Thoracic aorta (tissue), 2 donors: ENCODE measurements around the gene CEACAM20. TPM values are rescaled to one million over a fixed set of nuclear protein-coding genes. Genes with fewer than 3 reads are reported as not detected.

Experiments
- ATAC-seq: fragments of 150-250 bp; one replicate; pipeline ENCODE4 v1.8.0; 2017; ENCODE audit warnings: low read depth; ENCODE audit not compliant: insufficient number of reproducible peaks, low FRiP score
- DNase-seq: peaks from one replicate; pipeline ENCODE4 v3.0.0-alpha.2; 2020; ENCODE audit warnings: low spot score
- H3K27ac ChIP-seq, 2 donors: fragments of 200-600 bp; sonication (generic); 1 replicate in 1 of 2; 2 replicates in 1 of 2; pipeline ENCODE4 v1.5.1; 2016; ENCODE audit warnings: mild to moderate bottlenecking in 2 of 2, moderate library complexity in 2 of 2
- H3K27me3 ChIP-seq: fragments of 200-600 bp; sonication (generic); replicated peaks from 2 replicates; pipeline ENCODE4 v1.6.0; 2016; ENCODE audit warnings: mild to moderate bottlenecking; ENCODE audit not compliant: insufficient read depth
- H3K36me3 ChIP-seq: fragments of 200-600 bp; sonication (generic); one replicate; pipeline ENCODE4 v1.5.1; 2016
- H3K4me1 ChIP-seq, 2 donors: fragments of 200-600 bp; sonication (generic); 1 replicate in 1 of 2; 2 replicates in 1 of 2; pipeline versions ENCODE4 v1.5.1 to v1.6.0; 2016; ENCODE audit warnings: low read depth in 2 of 2, mild to moderate bottlenecking in 1 of 2; ENCODE audit not compliant: control insufficient read depth in 1 of 2
- H3K4me3 ChIP-seq: fragments of 200-600 bp; sonication (generic); 2 replicates; pipeline ENCODE4 v1.5.1; 2016; ENCODE audit warnings: mild to moderate bottlenecking
- H3K9me3 ChIP-seq: fragments of 200-600 bp; sonication (generic); 2 replicates; pipeline ENCODE4 v1.5.1; 2016
- CTCF ChIP-seq: fragments of 200-600 bp; sonication (generic); IDR thresholded peaks from one replicate; pipeline ENCODE4 v1.5.1; 2019; ENCODE audit warnings: antibody characterized with exemption
- total RNA-seq, 2 donors: library from RNA; depleted of rRNA; stranded (reverse); fragments of >200 nt; gene quantifications; one replicate each; pipeline versions ENCODE4 v1.1.0 to v1.2.3, GENCODE V29; 2016

Gene CEACAM20
- total RNA-seq, 2 donors from 2014 or later: not detected

- Histone ChIP-seq H3K9me3 (no peaks in the 10 kb centered on the region), H3K4me1 (no peaks in the 10 kb centered on the region), H3K27me3 (no peaks in the 10 kb centered on the region), H3K4me3 (no peak overlapping the region), H3K27ac (no peak overlapping the region), H3K36me3 (no peaks in the 10 kb centered on the region)
- no peak for DNase-seq
- TF ChIP-seq CTCF: no peak
- no peak for ATAC-seq
These were observed 3.3 kb upstream of the CEACAM20 start for GRCh38 chr19:44532819-44533218.

GRCh38 chr19:44530777-44531176, 1.3 kb upstream of the CEACAM20 start:
- TF ChIP-seq CTCF: no peak
- DNase-seq (no peak), ATAC-seq (no peak)
- no peaks in the 10 kb centered on the region for H3K27me3 ChIP-seq
- no peak overlapping the region for H3K27ac ChIP-seq
- H3K4me3 ChIP-seq: no peak overlapping the region
- no peaks in the 10 kb centered on the region for H3K9me3 ChIP-seq
- no peaks in the 10 kb centered on the region for H3K4me1 ChIP-seq
- H3K36me3 ChIP-seq: no peaks in the 10 kb centered on the region

GRCh38 chr19:44527554-44527953, 1.9 kb downstream of the CEACAM20 start:
- ATAC-seq: no peak
- Histone ChIP-seq H3K4me1 (no peaks in the 10 kb centered on the region), H3K27me3 (no peaks in the 10 kb centered on the region), H3K9me3 (no peaks in the 10 kb centered on the region), H3K27ac (no peak overlapping the region), H3K4me3 (no peak overlapping the region), H3K36me3 (no peaks in the 10 kb centered on the region)
- DNase-seq: no peak
- TF ChIP-seq CTCF: no peak

- Histone ChIP-seq H3K9me3 (no peaks in the 10 kb centered on the region), H3K27me3 (no peaks in the 10 kb centered on the region), H3K27ac (no peak overlapping the region), H3K4me1 (no peaks in the 10 kb centered on the region), H3K36me3 (no peaks in the 10 kb centered on the region), H3K4me3 (no peak overlapping the region)
- no peak for TF ChIP-seq CTCF
- DNase-seq (no peak), ATAC-seq (no peak)
These were observed 3.6 kb downstream of the CEACAM20 start for GRCh38 chr19:44525721-44526430.

- TF ChIP-seq CTCF: no peak
- H3K4me1 ChIP-seq: no peaks in the 10 kb centered on the region
- H3K27ac ChIP-seq: no peak overlapping the region
- no peaks in the 10 kb centered on the region for H3K36me3 ChIP-seq
- DNase-seq: no peak
- no peak overlapping the region for H3K4me3 ChIP-seq
- H3K9me3 ChIP-seq: no peaks in the 10 kb centered on the region
- no peak for ATAC-seq
- H3K27me3 ChIP-seq: no peaks in the 10 kb centered on the region
These were observed 8.1 kb downstream of the CEACAM20 start for GRCh38 chr19:44521370-44521769.
